Sigmoid colon (tissue), 7 donors: Measurements from ENCODE around the gene AJM1. TPM values are rescaled to one million over a fixed set of nuclear protein-coding genes. Genes with fewer than 3 reads are reported as not detected.

Source experiments
- DNase-seq: peaks from one replicate; pipeline ENCODE4 v3.0.0-alpha.2; 2019
- H3K27ac ChIP-seq, 4 donors: fragments of 200-600 bp; sonication (generic); one replicate each; pipeline ENCODE4 v1.5.1; 2016 to 2019; ENCODE audit warnings: mild to moderate bottlenecking in 1 of 4
- H3K27me3 ChIP-seq, 3 donors: fragments of 200-600 bp; sonication (generic); one replicate each; pipeline ENCODE4 v1.5.1; 2019; ENCODE audit warnings: mild to moderate bottlenecking in 1 of 3
- H3K36me3 ChIP-seq, 4 donors: fragments of 200-600 bp; sonication (generic); one replicate each; pipeline ENCODE4 v1.5.1; 2016 to 2019
- H3K4me1 ChIP-seq, 4 donors: fragments of 200-600 bp; sonication (generic); one replicate each; pipeline ENCODE4 v1.5.1; 2017 to 2019
- H3K4me3 ChIP-seq, 4 donors: fragments of 200-600 bp; sonication (generic); one replicate each; pipeline ENCODE4 v1.5.1; 2017 to 2019; ENCODE audit warnings: mild to moderate bottlenecking in 2 of 4, moderate library complexity in 1 of 4
- H3K9me3 ChIP-seq, 4 donors: fragments of 200-600 bp in 3 of 4; sonication (generic) in 3 of 4; one replicate each; pipeline versions ENCODE4 v1.5.1 to v1.6.1; 2013 to 2019
- CTCF ChIP-seq, 4 experiments: fragments of 450-650 bp in 3 of 4; fragments of 200-600 bp in 1 of 4; IDR thresholded peaks; one replicate each; pipeline ENCODE4 v1.5.1; 2016 to 2019; ENCODE audit warnings: antibody characterized with exemption in 4 of 4, mild to moderate bottlenecking in 3 of 4, moderate library complexity in 2 of 4
- EP300 ChIP-seq, 4 donors: sonication (generic); formaldehyde crosslinking; IDR thresholded peaks; one replicate each; pipeline ENCODE4 v1.6.1; 2017; ENCODE audit warnings: antibody characterized with exemption in 4 of 4
- POLR2A ChIP-seq, 2 donors: fragments of 450-650 bp; IDR thresholded peaks; one replicate each; pipeline ENCODE4 v1.6.1; 2016; ENCODE audit warnings: antibody characterized with exemption in 2 of 2, mild to moderate bottlenecking in 2 of 2, moderate library complexity in 2 of 2
- POLR2AphosphoS5 ChIP-seq, 4 donors: sonication (generic); formaldehyde crosslinking; IDR thresholded peaks; one replicate each; pipeline ENCODE4 v1.6.1; 2017; ENCODE audit warnings: antibody characterized with exemption in 4 of 4
- WGBS, 2 donors: extraction: QIAGEN DNeasy Blood & Tissue Kit; methylation state at CpG; one replicate each; pipeline ENCODE4 v1.1.7; 2013; 5-methylcytosine and 5-hydroxymethylcytosine counted together
- intact Hi-C: fragments of 100-400 bp; cut with DNase I; formaldehyde crosslinking; loops from one replicate; pipeline ENCODE4 v1.15.1; 2023
- polyA plus RNA-seq, 3 donors: library from polyadenylated mRNA; stranded (reverse); fragments of 200-250 nt; gene quantifications; one replicate each; pipeline ENCODE4 v1.2.3, GENCODE V29; 2013
- total RNA-seq, 4 donors: library from RNA; depleted of rRNA; stranded (reverse); fragments of >200 nt; gene quantifications; one replicate each; pipeline ENCODE4 v1.1.0, GENCODE V29; 2016
- donor health status: healthy with polysubstance abuse.
- donor health status: Bipolar disorder and iron deficiency.
- donor health status: healthy.

Gene AJM1
- total and polyA plus RNA-seq, 7 donors, result 0.46 to 8.6 (median 4.3) TPM

GRCh38 chr9:136844761-136845464 is 2.6 kb downstream of the AJM1 start:
- no peaks in the 10 kb centered on the region for H3K9me3 ChIP-seq
- no peak for DNase-seq
- H3K36me3 ChIP-seq, result peaks cover 0 to 8% (median 4%) of the 10 kb centered on the region in 4 donors
- 28 to 66% methylated on average over 88 of the region's 88 CpGs for WGBS, 2 donors
- no peak for TF ChIP-seq POLR2A (IDR thresholded peaks at IDR 0.05)
- no peak for TF ChIP-seq POLR2AphosphoS5 (IDR thresholded peaks at IDR 0.05)
- no peak for TF ChIP-seq CTCF (IDR thresholded peaks at IDR 0.05)
- TF ChIP-seq EP300 (IDR thresholded peaks at IDR 0.05), result no peak
- H3K4me1 ChIP-seq, result peaks cover 0 to 81% (median 74%) of the 10 kb centered on the region in 4 donors
- H3K27me3 ChIP-seq, result peaks cover 30 to 61% (median 52%) of the 10 kb centered on the region in 3 donors
- H3K27ac ChIP-seq, result no peak overlapping the region
- intact Hi-C loops, result loop anchor here (10.0 kb wide), 1 partner anchor 190 kb away; the partner anchor contains the start of gene FUT7
- H3K4me3 ChIP-seq, result no peak overlapping the region

GRCh38 chr9:136845465-136846260 is 3.4 kb downstream of the AJM1 start:
- H3K4me3 ChIP-seq, result no peak overlapping the region

GRCh38 chr9:136846376-136847087 is 4.3 kb downstream of the AJM1 start:
- DNase-seq, result no peak
- TF ChIP-seq CTCF (IDR thresholded peaks at IDR 0.05), result no peak
- TF ChIP-seq EP300 (IDR thresholded peaks at IDR 0.05), result no peak
- peak in 1 of 4 donors; percentile 35 for TF ChIP-seq POLR2AphosphoS5 (IDR thresholded peaks at IDR 0.05)
- no peak for TF ChIP-seq POLR2A (IDR thresholded peaks at IDR 0.05)
- no peaks in the 10 kb centered on the region for H3K9me3 ChIP-seq
- H3K36me3 ChIP-seq, result peaks cover 0 to 6% (median 0%) of the 10 kb centered on the region in 4 donors
- peaks cover 30 to 61% (median 52%) of the 10 kb centered on the region in 3 donors for H3K27me3 ChIP-seq
- no peak overlapping the region for H3K27ac ChIP-seq
- intact Hi-C loops, result loop anchor here (2.0 to 10.0 kb wide), 2 partner anchors 56 to 188 kb away; partner anchors contain the start of genes FUT7 and TMEM141
- peak overlapping the region in 2 of 4 donors; percentile 69 to 82 for H3K4me3 ChIP-seq
- WGBS, 2 donors, result 20 to 57% methylated on average over 98 of the region's 98 CpGs
- peaks cover 0 to 84% (median 79%) of the 10 kb centered on the region in 4 donors for H3K4me1 ChIP-seq

More at GRCh38 chr9:136845465-136846260, 3.4 kb downstream of the AJM1 start:
- WGBS, 2 donors, result 46 to 71% methylated on average over 102 of the region's 102 CpGs
- H3K9me3 ChIP-seq, result no peaks in the 10 kb centered on the region
- intact Hi-C loops, result loop anchor here (2.0 to 10.0 kb wide), 2 partner anchors 55 to 189 kb away; partner anchors contain the start of genes FUT7 and TMEM141
- DNase-seq, result no peak
- H3K36me3 ChIP-seq, result peaks cover 0 to 1% (median 0%) of the 10 kb centered on the region in 4 donors
- H3K27ac ChIP-seq, result no peak overlapping the region
- TF ChIP-seq POLR2A (IDR thresholded peaks at IDR 0.05), result no peak
- no peak for TF ChIP-seq EP300 (IDR thresholded peaks at IDR 0.05)
- TF ChIP-seq CTCF (IDR thresholded peaks at IDR 0.05), result no peak
- TF ChIP-seq POLR2AphosphoS5 (IDR thresholded peaks at IDR 0.05), result no peak
- H3K4me1 ChIP-seq, result peaks cover 0 to 88% (median 81%) of the 10 kb centered on the region in 4 donors
- H3K27me3 ChIP-seq, result peaks cover 30 to 61% (median 52%) of the 10 kb centered on the region in 3 donors

- Histone ChIP-seq H3K36me3 (peaks cover 0 to 6% (median 0%) of the 10 kb centered on the region in 4 donors), H3K4me1 (peaks cover 0 to 77% (median 72%) of the 10 kb centered on the region in 4 donors), H3K9me3 (no peaks in the 10 kb centered on the region), H3K27ac (peak overlapping the region; percentile 87 to 93 (median 90)), H3K4me3 (peak overlapping the region; percentile 68 to 82 (median 70)), H3K27me3 (peaks cover 30 to 60% (median 52%) of the 10 kb centered on the region in 3 donors)
- intact Hi-C loops, result loop anchor here (2.0 to 10.0 kb wide), 2 partner anchors 56 to 188 kb away; partner anchors contain the start of genes FUT7 and TMEM141
- 7 to 14% methylated on average over 75 of the region's 75 CpGs for WGBS, 2 donors
- no peak for DNase-seq
- TF ChIP-seq POLR2AphosphoS5 (IDR thresholded peaks at IDR 0.05) (peak in 2 of 4 donors; percentile 5), EP300 (IDR thresholded peaks at IDR 0.05) (no peak)
These were observed 5.0 kb downstream of the AJM1 start for GRCh38 chr9:136847088-136847825.
